ENCODE measurements around the gene NME7. TPM values are rescaled to one million over a fixed set of nuclear protein-coding genes. Genes with fewer than 3 reads are reported as not detected.

Gene NME7
- total RNA-seq, 1 experiment from 2014 or later, result 36.5 TPM

DNA sequence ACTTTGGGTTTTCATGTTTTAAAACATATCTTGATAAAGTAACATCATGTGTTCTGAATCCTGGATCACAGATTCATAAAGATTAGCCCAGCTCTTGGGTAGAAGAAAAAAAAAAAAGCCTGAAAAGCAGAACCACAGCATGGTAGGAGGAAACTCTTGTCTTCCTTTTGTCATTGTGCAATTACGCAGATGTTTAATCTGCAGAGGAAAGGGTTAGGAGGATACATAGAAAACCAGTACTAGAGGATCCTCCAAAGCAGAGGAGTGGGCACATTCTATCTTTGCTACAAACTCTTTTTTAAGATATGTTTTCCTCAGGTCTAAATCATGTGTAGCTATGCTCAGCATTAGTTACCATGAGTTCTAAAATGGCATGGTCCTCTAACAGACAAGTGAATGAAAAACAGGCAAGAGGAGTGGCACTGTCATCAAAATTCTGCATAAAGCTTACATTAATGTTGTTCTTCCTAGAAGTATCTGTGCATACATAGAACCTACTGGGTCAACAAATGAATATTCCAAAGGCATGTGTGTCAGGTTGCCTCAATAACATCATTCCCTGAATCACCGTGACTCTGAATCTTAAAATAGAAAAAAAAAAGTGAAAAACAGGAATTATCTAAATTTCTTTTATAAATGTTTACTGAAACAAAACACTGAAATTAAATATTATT, 107.0 kb downstream of the NME7 start:
- Mint-ChIP-seq H3K9me3 (ENCODE audit: unreplicated experiment) (peaks cover 31% of the 10 kb centered on the region), H3K36me3 (ENCODE audit: insufficient read depth, unreplicated experiment) (peaks cover 14% of the 10 kb centered on the region), H3K4me3 (ENCODE audit: unreplicated experiment) (no peak overlapping the region), H3K4me1 (ENCODE audit: insufficient read depth, unreplicated experiment) (no peaks in the 10 kb centered on the region), H3K27ac (ENCODE audit: low read depth, unreplicated experiment) (no peak overlapping the region), H3K27me3 (ENCODE audit: insufficient read depth, unreplicated experiment) (no peaks in the 10 kb centered on the region)
- BruUV-seq (replicated peaks), result no TSS peak
- intact Hi-C loops (cut with micrococcal nuclease), result no loop called here
- DNase-seq (ENCODE audit: unreplicated experiment), result no peak
- POLR2A ChIA-PET, result no interaction called here
- TF ChIP-seq, protein P1, sequence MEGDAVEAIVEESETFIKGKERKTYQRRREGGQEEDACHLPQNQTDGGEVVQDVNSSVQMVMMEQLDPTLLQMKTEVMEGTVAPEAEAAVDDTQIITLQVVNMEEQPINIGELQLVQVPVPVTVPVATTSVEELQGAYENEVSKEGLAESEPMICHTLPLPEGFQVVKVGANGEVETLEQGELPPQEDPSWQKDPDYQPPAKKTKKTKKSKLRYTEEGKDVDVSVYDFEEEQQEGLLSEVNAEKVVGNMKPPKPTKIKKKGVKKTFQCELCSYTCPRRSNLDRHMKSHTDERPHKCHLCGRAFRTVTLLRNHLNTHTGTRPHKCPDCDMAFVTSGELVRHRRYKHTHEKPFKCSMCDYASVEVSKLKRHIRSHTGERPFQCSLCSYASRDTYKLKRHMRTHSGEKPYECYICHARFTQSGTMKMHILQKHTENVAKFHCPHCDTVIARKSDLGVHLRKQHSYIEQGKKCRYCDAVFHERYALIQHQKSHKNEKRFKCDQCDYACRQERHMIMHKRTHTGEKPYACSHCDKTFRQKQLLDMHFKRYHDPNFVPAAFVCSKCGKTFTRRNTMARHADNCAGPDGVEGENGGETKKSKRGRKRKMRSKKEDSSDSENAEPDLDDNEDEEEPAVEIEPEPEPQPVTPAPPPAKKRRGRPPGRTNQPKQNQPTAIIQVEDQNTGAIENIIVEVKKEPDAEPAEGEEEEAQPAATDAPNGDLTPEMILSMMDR (IDR thresholded peaks at IDR 0.05; ENCODE audit: unreplicated experiment), result no peak
- CTCF ChIA-PET, result interaction anchor here (0.6 to 0.7 kb wide), 2 partner anchors 23 to 638 kb away, joined by 3 read pairs; no protein-coding TSS in a partner anchor

DNA sequence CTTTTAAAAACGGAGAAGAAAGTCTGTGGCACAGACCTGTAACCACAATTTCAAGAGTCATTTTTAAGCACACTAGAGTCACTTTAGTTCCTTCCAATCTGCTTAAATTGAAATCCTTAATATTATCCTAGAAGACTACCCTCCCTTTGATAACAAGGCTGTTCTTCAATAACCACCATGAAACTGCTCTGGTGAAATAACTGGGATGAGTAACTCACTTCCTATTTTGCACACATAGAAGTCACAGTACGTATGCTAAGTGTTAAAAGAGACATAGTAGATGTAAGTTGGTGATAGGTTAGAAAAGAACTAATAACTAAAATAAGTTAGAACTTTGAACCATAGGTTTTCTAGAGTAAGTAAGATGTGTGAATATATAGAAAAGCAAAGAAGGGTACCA, 107.8 kb downstream of the NME7 start:
- intact Hi-C loops (cut with micrococcal nuclease), result no loop called here
- Mint-ChIP-seq H3K36me3 (ENCODE audit: insufficient read depth, unreplicated experiment) (peaks cover 14% of the 10 kb centered on the region), H3K27ac (ENCODE audit: low read depth, unreplicated experiment) (no peak overlapping the region), H3K9me3 (ENCODE audit: unreplicated experiment) (peaks cover 25% of the 10 kb centered on the region), H3K27me3 (ENCODE audit: insufficient read depth, unreplicated experiment) (no peaks in the 10 kb centered on the region), H3K4me1 (ENCODE audit: insufficient read depth, unreplicated experiment) (no peaks in the 10 kb centered on the region), H3K4me3 (ENCODE audit: unreplicated experiment) (no peak overlapping the region)
- POLR2A ChIA-PET, result no interaction called here
- BruUV-seq (replicated peaks), result no TSS peak
- TF ChIP-seq, protein P1 (IDR thresholded peaks at IDR 0.05; ENCODE audit: unreplicated experiment), result no peak
- DNase-seq (ENCODE audit: unreplicated experiment), result no peak
- CTCF ChIA-PET, result interaction anchor here (0.6 to 0.7 kb wide), 2 partner anchors 22 to 637 kb away, joined by 3 read pairs; no protein-coding TSS in a partner anchor

DNA sequence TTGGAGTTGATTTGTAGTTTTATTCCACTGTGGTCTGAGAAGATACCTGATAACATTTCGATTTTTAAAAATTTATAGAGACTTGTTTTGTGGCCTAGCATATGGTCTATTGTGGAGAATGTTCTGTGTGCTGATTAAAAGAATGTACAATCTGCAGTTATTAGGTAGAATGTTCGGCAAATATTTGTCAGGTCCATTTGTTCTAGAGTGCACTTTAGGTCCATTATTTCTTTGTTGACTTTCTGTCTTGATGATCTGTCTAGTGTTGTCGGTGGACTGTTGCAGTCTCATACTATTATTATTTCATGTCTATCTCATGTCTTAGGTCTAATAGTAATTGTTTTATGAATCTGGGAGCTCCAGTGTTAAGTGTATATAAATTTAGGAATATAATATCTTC, 116.8 kb downstream of the NME7 start:
- Mint-ChIP-seq H3K4me1 (ENCODE audit: insufficient read depth, unreplicated experiment) (peaks cover 20% of the 10 kb centered on the region), H3K27ac (ENCODE audit: low read depth, unreplicated experiment) (peak overlapping the region; percentile 74), H3K27me3 (ENCODE audit: insufficient read depth, unreplicated experiment) (no peaks in the 10 kb centered on the region), H3K9me3 (ENCODE audit: unreplicated experiment) (no peaks in the 10 kb centered on the region), H3K4me3 (ENCODE audit: unreplicated experiment) (no peak overlapping the region), H3K36me3 (ENCODE audit: insufficient read depth, unreplicated experiment) (no peaks in the 10 kb centered on the region)
- DNase-seq (ENCODE audit: unreplicated experiment), result no peak
- ChIA-PET POLR2A (interaction anchor here (1.1 kb wide), 1 partner anchor 115 kb away, joined by 5 read pairs; no protein-coding TSS in a partner anchor), CTCF (no interaction called here)
- TF ChIP-seq, protein P1 (IDR thresholded peaks at IDR 0.05; ENCODE audit: unreplicated experiment), result no peak
- BruUV-seq (replicated peaks), result no TSS peak
- intact Hi-C loops (cut with micrococcal nuclease), result no loop called here

DNA sequence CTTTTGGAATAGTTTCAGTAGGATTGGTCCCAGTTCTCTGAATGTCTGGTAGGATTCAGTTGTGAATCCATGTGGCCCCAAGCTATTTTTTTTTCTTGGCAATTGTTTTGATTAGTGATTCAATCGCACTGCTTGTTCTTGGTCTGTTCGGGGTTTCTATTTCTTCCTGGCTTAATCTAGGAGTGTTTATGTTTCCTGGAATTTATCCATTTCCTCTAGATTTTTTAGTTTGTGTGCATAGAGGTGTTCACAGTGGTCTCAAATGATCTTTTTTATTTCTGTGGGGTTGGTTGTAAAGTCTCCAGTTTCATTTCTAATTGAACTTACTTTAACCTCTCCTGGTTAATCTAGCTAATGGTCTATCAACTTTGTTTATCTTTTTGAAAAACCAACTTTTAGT, 117.6 kb downstream of the NME7 start:
- no peaks in the 10 kb centered on the region for H3K9me3 Mint-ChIP-seq (ENCODE audit: unreplicated experiment)
- DNase-seq (ENCODE audit: unreplicated experiment), result peak; percentile 67
- no peaks in the 10 kb centered on the region for H3K36me3 Mint-ChIP-seq (ENCODE audit: insufficient read depth, unreplicated experiment)
- TF ChIP-seq, protein P1 (IDR thresholded peaks at IDR 0.05; ENCODE audit: unreplicated experiment), result no peak
- ChIA-PET POLR2A (interaction anchor here (0.6 to 1.1 kb wide), 3 partner anchors 112 to 141 kb away, joined by 3 to 5 read pairs (median 3); no protein-coding TSS in a partner anchor), CTCF (no interaction called here)
- no TSS peak for BruUV-seq (replicated peaks)
- peaks cover 20% of the 10 kb centered on the region for H3K4me1 Mint-ChIP-seq (ENCODE audit: insufficient read depth, unreplicated experiment)
- peak overlapping the region; percentile 74 for H3K27ac Mint-ChIP-seq (ENCODE audit: low read depth, unreplicated experiment)
- intact Hi-C loops (cut with micrococcal nuclease), result no loop called here
- H3K4me3 Mint-ChIP-seq (ENCODE audit: unreplicated experiment), result peak overlapping the region; percentile 24
- H3K27me3 Mint-ChIP-seq (ENCODE audit: insufficient read depth, unreplicated experiment), result no peaks in the 10 kb centered on the region

Data from MCF 10A (cell line).